Measurements from ENCODE around the gene SETD3. TPM values are rescaled to one million over a fixed set of nuclear protein-coding genes. Genes with fewer than 3 reads are reported as not detected.

SETD3 gene
- polyA plus RNA-seq, 1 donor (not counting 4 experiments of a cell fraction or from before 2014, with no cell fraction given): 48.1 TPM

DNA sequence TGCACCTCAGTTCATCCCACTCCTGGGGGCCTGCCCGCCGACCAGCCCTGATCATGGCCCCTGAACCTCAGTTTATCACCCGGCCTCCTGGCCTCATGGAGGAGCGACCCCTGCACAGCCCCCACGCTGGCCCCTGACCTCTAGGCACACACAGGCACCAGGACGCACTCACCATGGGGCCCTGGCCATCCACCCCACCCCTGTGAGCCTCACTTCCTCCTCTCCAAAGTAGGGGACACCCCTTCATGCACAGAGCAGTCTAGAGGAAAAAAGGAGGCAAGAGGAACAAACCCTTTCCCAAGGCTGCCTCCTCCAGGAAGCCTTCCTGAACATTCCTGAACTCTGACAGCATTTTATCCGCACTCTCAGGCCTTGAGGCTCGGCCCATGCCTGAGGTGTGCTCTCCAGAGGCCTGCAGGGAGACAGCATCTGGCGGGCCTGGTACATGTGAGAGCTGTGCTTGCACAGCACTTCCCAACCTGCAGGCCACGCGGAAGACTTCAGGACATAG lies 40.0 kb upstream of the SETD3 start:
- peaks cover 26% of the 10 kb centered on the region for H3K79me2 ChIP-seq (ENCODE audit: control insufficient read depth, insufficient read depth, low read length)
- H3K9me3 ChIP-seq (ENCODE audit: control insufficient read depth, low read depth, low read length): no peaks in the 10 kb centered on the region
- no peak for DNase-seq (ENCODE audit: low read depth, low spot score)
- peaks cover 0 to 2% of the 10 kb centered on the region in 2 experiments for H3K36me3 ChIP-seq (ENCODE audit: control insufficient read depth in 2 of 2, extremely low read depth in 1 of 2, insufficient read depth in 2 of 2, low read length in 2 of 2)
- H4K20me1 ChIP-seq (ENCODE audit: control insufficient read depth, extremely low read depth, insufficient read depth, low read length): peaks cover 5% of the 10 kb centered on the region
- no peaks in the 10 kb centered on the region for H3K9me1 ChIP-seq (ENCODE audit: control insufficient read depth, extremely low read depth, insufficient read depth, low read length)
- no peak overlapping the region for H3K9ac ChIP-seq (ENCODE audit: control insufficient read depth, extremely low read depth, insufficient read depth, low read length)
- H3K4me2 ChIP-seq (ENCODE audit: control insufficient read depth, extremely low read depth, insufficient read depth, low read depth, low read length): no peak overlapping the region
- dilution Hi-C loops (cut with MboI; ENCODE audit: extremely low pct_ligation_motif_present, low sequenced_read_pairs): no loop called here
- FAIRE-seq: no peak
- H2AFZ ChIP-seq (ENCODE audit: control insufficient read depth, low read length): no peak overlapping the region
- H3K4me1 ChIP-seq (ENCODE audit: control insufficient read depth, extremely low read depth, insufficient read depth, low read length): peaks cover 4% of the 10 kb centered on the region
- TF ChIP-seq, protein P1, sequence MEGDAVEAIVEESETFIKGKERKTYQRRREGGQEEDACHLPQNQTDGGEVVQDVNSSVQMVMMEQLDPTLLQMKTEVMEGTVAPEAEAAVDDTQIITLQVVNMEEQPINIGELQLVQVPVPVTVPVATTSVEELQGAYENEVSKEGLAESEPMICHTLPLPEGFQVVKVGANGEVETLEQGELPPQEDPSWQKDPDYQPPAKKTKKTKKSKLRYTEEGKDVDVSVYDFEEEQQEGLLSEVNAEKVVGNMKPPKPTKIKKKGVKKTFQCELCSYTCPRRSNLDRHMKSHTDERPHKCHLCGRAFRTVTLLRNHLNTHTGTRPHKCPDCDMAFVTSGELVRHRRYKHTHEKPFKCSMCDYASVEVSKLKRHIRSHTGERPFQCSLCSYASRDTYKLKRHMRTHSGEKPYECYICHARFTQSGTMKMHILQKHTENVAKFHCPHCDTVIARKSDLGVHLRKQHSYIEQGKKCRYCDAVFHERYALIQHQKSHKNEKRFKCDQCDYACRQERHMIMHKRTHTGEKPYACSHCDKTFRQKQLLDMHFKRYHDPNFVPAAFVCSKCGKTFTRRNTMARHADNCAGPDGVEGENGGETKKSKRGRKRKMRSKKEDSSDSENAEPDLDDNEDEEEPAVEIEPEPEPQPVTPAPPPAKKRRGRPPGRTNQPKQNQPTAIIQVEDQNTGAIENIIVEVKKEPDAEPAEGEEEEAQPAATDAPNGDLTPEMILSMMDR (optimal IDR thresholded peaks at IDR 0.05 in 1 of 3, IDR thresholded peaks at IDR 0.05 in 1 of 3, conservative IDR thresholded peaks at IDR 0.05 in 1 of 3; ENCODE audit: extremely low read depth in 1 of 3, insufficient read depth in 2 of 3, low read length in 3 of 3): no peak
- TF ChIP-seq EZH2 (IDR thresholded peaks at IDR 0.05; ENCODE audit: low read length): no peak
- H3K4me3 ChIP-seq (ENCODE audit: control insufficient read depth in 2 of 3, extremely low read depth in 1 of 3, insufficient read depth in 2 of 3, low read depth in 1 of 3, low read length in 3 of 3): no peak overlapping the region
- no peak overlapping the region for H3K27ac ChIP-seq (ENCODE audit: control insufficient read depth, insufficient read depth, low read length)
- no peaks in the 10 kb centered on the region for H3K27me3 ChIP-seq (ENCODE audit: control insufficient read depth, extremely low read depth, insufficient read depth, low read length)

DNA sequence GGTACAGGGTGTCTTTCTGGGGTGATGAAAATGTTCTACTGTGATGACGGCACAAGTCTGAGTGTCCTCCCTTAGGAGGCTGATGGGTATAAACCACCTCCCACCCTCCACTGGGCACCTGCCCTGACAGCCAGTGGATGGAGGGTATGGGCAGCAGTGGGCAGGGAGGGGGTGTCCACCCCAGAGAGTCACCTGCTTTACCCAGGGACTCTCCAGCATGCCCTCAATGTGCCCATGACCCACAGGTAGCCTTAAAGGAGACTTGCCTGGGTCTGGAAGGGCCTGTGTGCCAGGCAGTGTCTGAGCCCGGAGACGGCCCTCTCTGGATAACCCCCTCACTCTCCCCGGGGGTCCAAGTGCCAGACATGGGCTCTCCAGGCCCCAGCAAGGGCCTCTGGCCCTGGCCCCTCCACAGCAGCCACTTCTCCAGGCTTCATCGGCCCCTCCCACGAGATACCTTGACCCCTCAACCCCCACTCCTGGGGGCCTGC lies 39.3 kb upstream of the SETD3 start:
- Histone ChIP-seq H3K9ac (ENCODE audit: control insufficient read depth, extremely low read depth, insufficient read depth, low read length) (no peak overlapping the region), H3K9me3 (ENCODE audit: control insufficient read depth, low read depth, low read length) (no peaks in the 10 kb centered on the region), H3K27ac (ENCODE audit: control insufficient read depth, insufficient read depth, low read length) (no peak overlapping the region), H3K4me3 (ENCODE audit: control insufficient read depth in 2 of 3, extremely low read depth in 1 of 3, insufficient read depth in 2 of 3, low read depth in 1 of 3, low read length in 3 of 3) (no peak overlapping the region), H4K20me1 (ENCODE audit: control insufficient read depth, extremely low read depth, insufficient read depth, low read length) (peaks cover 5% of the 10 kb centered on the region), H3K4me2 (ENCODE audit: control insufficient read depth, extremely low read depth, insufficient read depth, low read depth, low read length) (no peak overlapping the region), H3K27me3 (ENCODE audit: control insufficient read depth, extremely low read depth, insufficient read depth, low read length) (no peaks in the 10 kb centered on the region), H3K4me1 (ENCODE audit: control insufficient read depth, extremely low read depth, insufficient read depth, low read length) (peaks cover 4% of the 10 kb centered on the region), H2AFZ (ENCODE audit: control insufficient read depth, low read length) (no peak overlapping the region), H3K36me3 (ENCODE audit: control insufficient read depth in 2 of 2, extremely low read depth in 1 of 2, insufficient read depth in 2 of 2, low read length in 2 of 2) (peaks cover under 1 to 7% of the 10 kb centered on the region in 2 experiments), H3K79me2 (ENCODE audit: control insufficient read depth, insufficient read depth, low read length) (peaks cover 26% of the 10 kb centered on the region), H3K9me1 (ENCODE audit: control insufficient read depth, extremely low read depth, insufficient read depth, low read length) (no peaks in the 10 kb centered on the region)
- FAIRE-seq (no peak), DNase-seq (ENCODE audit: low read depth, low spot score) (no peak)
- dilution Hi-C loops (cut with MboI; ENCODE audit: extremely low pct_ligation_motif_present, low sequenced_read_pairs): no loop called here
- TF ChIP-seq, protein P1 (optimal IDR thresholded peaks at IDR 0.05 in 1 of 3, IDR thresholded peaks at IDR 0.05 in 1 of 3, conservative IDR thresholded peaks at IDR 0.05 in 1 of 3; ENCODE audit: extremely low read depth in 1 of 3, insufficient read depth in 2 of 3, low read length in 3 of 3): no peak
- TF ChIP-seq EZH2 (IDR thresholded peaks at IDR 0.05; ENCODE audit: low read length): no peak

Measured in keratinocyte (primary cell).